Tibial artery (tissue), 4 donors: ENCODE measurements around the gene ITGAV.
A peak's percentile ranks its signal among the peaks of the same experiment; 100 is the strongest.

ENCODE experiments used
- DNase-seq, 2 donors: peaks; one replicate each; pipeline ENCODE4 v3.0.0-alpha.2; 2019
- H3K27ac ChIP-seq, 2 donors: fragments of 200-600 bp; sonication (generic) in 1 of 2; 1 replicate in 1 of 2; 2 replicates in 1 of 2; pipeline ENCODE4 v1.5.1; 2018 to 2019; ENCODE audit warnings: mild to moderate bottlenecking in 1 of 2
- H3K27me3 ChIP-seq, 2 donors: fragments of 200-600 bp; sonication (generic) in 1 of 2; one replicate each; pipeline versions ENCODE4 v1.5.1 to v1.6.0; 2016 to 2019
- H3K36me3 ChIP-seq, 3 donors: fragments of 200-600 bp; sonication (generic) in 2 of 3; one replicate each; pipeline ENCODE4 v1.5.1; 2016 to 2019; ENCODE audit warnings: mild to moderate bottlenecking in 2 of 3
- H3K4me1 ChIP-seq, 4 donors: fragments of 200-600 bp; sonication (generic) in 2 of 4; 1 replicate in 3 of 4; 2 replicates in 1 of 4; pipeline ENCODE4 v1.5.1; 2016 to 2019
- H3K4me3 ChIP-seq, 2 donors: fragments of 200-600 bp; sonication (generic) in 1 of 2; 1 replicate in 1 of 2; 2 replicates in 1 of 2; pipeline ENCODE4 v1.5.1; 2018 to 2019; ENCODE audit warnings: mild to moderate bottlenecking in 2 of 2
- H3K9me3 ChIP-seq, 3 donors: fragments of 200-600 bp; sonication (generic) in 1 of 3; one replicate each; pipeline ENCODE4 v1.5.1; 2016 to 2019
- CTCF ChIP-seq, 2 experiments: fragments of 200-600 bp in 1 of 2; fragments of 450-650 bp in 1 of 2; IDR thresholded peaks; one replicate each; pipeline ENCODE4 v1.5.1; 2017 to 2019; ENCODE audit warnings: antibody characterized with exemption in 2 of 2, mild to moderate bottlenecking in 1 of 2, moderate library complexity in 1 of 2
- intact Hi-C: fragments of 100-400 bp; cut with DNase I; formaldehyde crosslinking; loops from one replicate; pipeline ENCODE4 v1.15.0; 2023; ENCODE audit warnings: low total_unique reads

The ITGAV gene

DNA sequence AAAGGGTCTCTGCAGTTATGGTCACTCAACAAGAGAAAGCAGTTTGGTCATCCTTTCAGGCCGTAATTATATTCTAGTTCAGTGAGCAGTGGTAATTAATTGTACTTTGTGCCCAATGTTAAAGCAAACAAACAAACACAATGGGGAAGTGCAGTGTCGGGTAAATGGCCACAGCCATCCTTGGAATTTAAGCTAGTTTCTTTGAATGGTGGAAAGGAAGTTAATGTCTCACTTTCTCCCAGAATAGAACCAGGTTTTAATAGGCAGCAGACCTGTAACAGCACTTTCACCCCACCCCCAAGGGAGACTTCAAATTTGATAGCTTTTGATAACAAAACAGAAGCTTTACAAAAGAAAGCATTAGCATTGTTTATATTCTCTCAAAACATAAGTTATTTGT is 20.0 kb upstream of the ITGAV start:
- Histone ChIP-seq H3K36me3 (no peaks in the 10 kb centered on the region), H3K9me3 (no peaks in the 10 kb centered on the region), H3K27me3 (no peaks in the 10 kb centered on the region), H3K4me1 (peaks cover 0 to 16% (median 1%) of the 10 kb centered on the region in 4 donors), H3K4me3 (no peak overlapping the region), H3K27ac (no peak overlapping the region)
- no peak for TF ChIP-seq CTCF (IDR thresholded peaks at IDR 0.05)
- intact Hi-C loops, result no loop called here
- no peak for DNase-seq

- Histone ChIP-seq H3K4me3 (no peak overlapping the region), H3K4me1 (peaks cover 0 to 21% (median 3%) of the 10 kb centered on the region in 4 donors), H3K9me3 (no peaks in the 10 kb centered on the region), H3K27ac (no peak overlapping the region), H3K27me3 (no peaks in the 10 kb centered on the region), H3K36me3 (no peaks in the 10 kb centered on the region)
- intact Hi-C loops, result no loop called here
- no peak for DNase-seq
- TF ChIP-seq CTCF (IDR thresholded peaks at IDR 0.05), result no peak
Measured at GRCh38 chr2:186570604-186571003, 19.3 kb upstream of the ITGAV start.

GRCh38 chr2:186572705-186573104 is 17.2 kb upstream of the ITGAV start:
- no peak for TF ChIP-seq CTCF (IDR thresholded peaks at IDR 0.05)
- H3K4me1 ChIP-seq, result peaks cover 0 to 36% (median 15%) of the 10 kb centered on the region in 4 donors
- H3K27me3 ChIP-seq, result no peaks in the 10 kb centered on the region
- no peaks in the 10 kb centered on the region for H3K9me3 ChIP-seq
- H3K27ac ChIP-seq, result no peak overlapping the region
- DNase-seq, result no peak
- H3K4me3 ChIP-seq, result no peak overlapping the region
- no peaks in the 10 kb centered on the region for H3K36me3 ChIP-seq
- intact Hi-C loops, result no loop called here

GRCh38 chr2:186573531-186573930 is 16.3 kb upstream of the ITGAV start:
- no peak for DNase-seq

DNA sequence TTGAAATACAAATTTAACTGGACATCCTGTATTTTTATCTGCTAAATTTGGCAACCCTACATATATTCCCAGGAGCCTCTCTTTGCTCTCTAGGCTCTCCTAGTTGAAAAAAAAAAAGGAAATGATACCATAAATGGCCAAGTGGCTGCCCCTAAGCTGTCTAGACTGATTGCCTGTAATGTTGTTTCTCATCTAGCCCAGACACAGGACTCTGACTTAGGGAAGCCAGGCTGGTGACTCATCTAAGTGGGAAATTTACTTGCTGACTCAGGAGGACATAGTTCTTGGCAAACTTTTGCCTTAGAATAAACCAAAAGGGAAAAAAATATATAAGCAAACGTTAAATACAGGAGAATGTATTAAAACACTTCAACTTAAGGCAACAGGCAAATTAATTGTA is 14.6 kb upstream of the ITGAV start:
- intact Hi-C loops, result no loop called here
- DNase-seq, result peak; percentile 64 to 73
- TF ChIP-seq CTCF (IDR thresholded peaks at IDR 0.05), result no peak
- Histone ChIP-seq H3K27me3 (no peaks in the 10 kb centered on the region), H3K27ac (peak overlapping the region; percentile 45 to 52), H3K9me3 (no peaks in the 10 kb centered on the region), H3K36me3 (no peaks in the 10 kb centered on the region), H3K4me3 (no peak overlapping the region), H3K4me1 (peaks cover 0 to 36% (median 15%) of the 10 kb centered on the region in 4 donors)

More at GRCh38 chr2:186573531-186573930, 16.3 kb upstream of the ITGAV start:
- intact Hi-C loops, result no loop called here
- Histone ChIP-seq H3K27ac (no peak overlapping the region), H3K4me3 (no peak overlapping the region), H3K9me3 (no peaks in the 10 kb centered on the region), H3K27me3 (no peaks in the 10 kb centered on the region), H3K4me1 (peaks cover 0 to 36% (median 15%) of the 10 kb centered on the region in 4 donors), H3K36me3 (no peaks in the 10 kb centered on the region)
- no peak for TF ChIP-seq CTCF (IDR thresholded peaks at IDR 0.05)

DNA sequence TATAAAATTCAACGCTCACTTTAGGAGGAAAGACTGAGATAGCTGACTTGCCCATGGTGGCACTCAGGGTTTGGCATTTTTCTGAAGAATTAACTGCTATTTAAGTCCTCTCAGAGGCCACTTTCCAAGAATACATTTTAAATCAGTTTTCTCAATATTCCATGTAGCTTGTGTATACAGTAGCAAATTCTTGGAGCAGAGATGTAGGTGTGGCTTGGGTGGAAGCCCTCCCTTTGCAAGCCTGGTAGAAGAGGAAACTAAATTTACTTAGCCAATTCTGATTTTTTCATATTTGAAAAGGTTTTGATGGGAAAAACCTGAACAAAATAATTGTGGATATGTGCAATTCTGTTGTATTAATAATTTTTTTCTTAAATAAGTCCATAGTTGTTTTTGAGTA is 14.0 kb upstream of the ITGAV start:
- Histone ChIP-seq H3K36me3 (no peaks in the 10 kb centered on the region), H3K4me1 (peaks cover 0 to 30% (median 15%) of the 10 kb centered on the region in 4 donors), H3K27ac (peak overlapping the region; percentile 45 to 52), H3K27me3 (no peaks in the 10 kb centered on the region), H3K9me3 (no peaks in the 10 kb centered on the region), H3K4me3 (no peak overlapping the region)
- intact Hi-C loops, result no loop called here
- no peak for DNase-seq
- no peak for TF ChIP-seq CTCF (IDR thresholded peaks at IDR 0.05)
